Activated CD8-positive, alpha-beta memory T cell treated with anti-CD3 and anti-CD28 coated beads, Interleukin-2, amount 50 U/mL, for 1 hour (primary cell): ENCODE measurements around the gene DNAH2.
A peak's percentile ranks its signal among the peaks of the same experiment; 100 is the strongest.

Experiments
- DNase-seq: peaks from one replicate; pipeline ENCODE4 v3.0.0-alpha.2; 2020; ENCODE audit errors: extremely low read depth

DNAH2 gene

GRCh38 chr17:7716901-7717755 lies at the start of gene DNAH2:
TSS of gene DNAH2 (plus strand) at chr17:7717744. CDS start at chr17:7719735, 1,991 bp downstream.
- no peak for DNase-seq

GRCh38 chr17:7668482-7668881 lies 49.1 kb upstream of the DNAH2 start:
- DNase-seq: no peak

GRCh38 chr17:7673239-7673638 lies 44.3 kb upstream of the DNAH2 start:
- no peak for DNase-seq

- no peak for DNase-seq
These were observed 42.6 kb upstream of the DNAH2 start for GRCh38 chr17:7674934-7675333.

- DNase-seq: no peak
These were observed 41.0 kb upstream of the DNAH2 start for GRCh38 chr17:7676533-7676932.

- no peak for DNase-seq
These were observed 40.0 kb upstream of the DNAH2 start for GRCh38 chr17:7677388-7678067.

GRCh38 chr17:7684851-7685532 lies 32.6 kb upstream of the DNAH2 start:
- DNase-seq: no peak

- DNase-seq: peak; percentile 53
These were observed 31.9 kb upstream of the DNAH2 start for GRCh38 chr17:7685533-7686221.

GRCh38 chr17:7686222-7687071 lies 31.1 kb upstream of the DNAH2 start:
- DNase-seq: peak; percentile 59

- DNase-seq: peak; percentile 73
These were observed 30.3 kb upstream of the DNAH2 start, which contains the start of gene TP53 for GRCh38 chr17:7687072-7687907. TSS of gene TP53 (minus strand) at chr17:7687490. CDS start at chr17:7676594, 10,896 bp downstream.

GRCh38 chr17:7687908-7688807 lies 29.4 kb upstream of the DNAH2 start, which contains the start of gene WRAP53:
TSS of gene WRAP53 (plus strand) at chr17:7688477. CDS start at chr17:7688649, 172 bp downstream.
- DNase-seq: peak; percentile 76

GRCh38 chr17:7688808-7689316 lies 28.7 kb upstream of the DNAH2 start:
- no peak for DNase-seq

- no peak for DNase-seq
These were observed 22.0 kb upstream of the DNAH2 start for GRCh38 chr17:7695586-7695985.

- DNase-seq: no peak
These were observed 19.5 kb upstream of the DNAH2 start for GRCh38 chr17:7697828-7698588.

- no peak for DNase-seq
These were observed 17.0 kb upstream of the DNAH2 start for GRCh38 chr17:7700510-7700909.

GRCh38 chr17:7701681-7702080 lies 15.9 kb upstream of the DNAH2 start:
- no peak for DNase-seq

- DNase-seq: no peak
These were observed 14.8 kb upstream of the DNAH2 start for GRCh38 chr17:7702776-7703175.
